Measurements from ENCODE around the gene TBC1D32. TPM values are rescaled to one million over a fixed set of nuclear protein-coding genes. Genes with fewer than 3 reads are reported as not detected.
"Not testable (repeated sequence)": the region's sequence is repeated elsewhere in the genome, so short reads cannot be mapped to it uniquely, and the experiment has no call there.

The TBC1D32 gene
- polyA plus RNA-seq, 1 experiment, result 6.3 TPM

- no peak overlapping the region for H3K4me3 ChIP-seq (ENCODE audit: low read depth, low read length)
- H3K27ac ChIP-seq (ENCODE audit: low read depth, low read length), result no peak overlapping the region
- ChIA-PET CTCF (no interaction called here), POLR2A (no interaction called here)
- no peak for TF ChIP-seq CTCF (IDR thresholded peaks at IDR 0.05; ENCODE audit: low read depth, low read length)
- no peak for DNase-seq (ENCODE audit: low read depth, low spot score)
- H3K9me3 ChIP-seq (ENCODE audit: control insufficient read depth, insufficient read depth, low read length), result no peaks in the 10 kb centered on the region
- no peaks in the 10 kb centered on the region for H3K27me3 ChIP-seq (ENCODE audit: control insufficient read depth, insufficient read depth, low read length)
Measured at GRCh38 chr6:121090492-121090891, 243.8 kb downstream of the TBC1D32 start.

GRCh38 chr6:121086876-121087275 is 247.4 kb downstream of the TBC1D32 start:
- H3K27ac ChIP-seq (ENCODE audit: low read depth, low read length), result no peak overlapping the region
- DNase-seq (ENCODE audit: low read depth, low spot score), result no peak
- H3K4me3 ChIP-seq (ENCODE audit: low read depth, low read length), result no peak overlapping the region
- no peak for TF ChIP-seq CTCF (IDR thresholded peaks at IDR 0.05; ENCODE audit: low read depth, low read length)
- CTCF ChIA-PET, result interaction anchor here (0.6 to 1.2 kb wide), 2 partner anchors 31 to 217 kb away, joined by 3 to 4 read pairs; no protein-coding TSS in a partner anchor
- no peaks in the 10 kb centered on the region for H3K9me3 ChIP-seq (ENCODE audit: control insufficient read depth, insufficient read depth, low read length)
- POLR2A ChIA-PET, result no interaction called here
- H3K27me3 ChIP-seq (ENCODE audit: control insufficient read depth, insufficient read depth, low read length), result no peaks in the 10 kb centered on the region

- Histone ChIP-seq H3K27me3 (ENCODE audit: control insufficient read depth, insufficient read depth, low read length) (no peaks in the 10 kb centered on the region), H3K4me3 (ENCODE audit: low read depth, low read length) (no peak overlapping the region), H3K27ac (ENCODE audit: low read depth, low read length) (no peak overlapping the region), H3K9me3 (ENCODE audit: control insufficient read depth, insufficient read depth, low read length) (no peaks in the 10 kb centered on the region)
- CTCF ChIA-PET, result interaction anchor here (2.8 kb wide), 1 partner anchor 20 kb away, joined by 19 read pairs; no protein-coding TSS in a partner anchor
- POLR2A ChIA-PET, result no interaction called here
- no peak for DNase-seq (ENCODE audit: low read depth, low spot score)
- TF ChIP-seq CTCF (IDR thresholded peaks at IDR 0.05; ENCODE audit: low read depth, low read length), result no peak
Measured at GRCh38 chr6:121076119-121076518, 258.2 kb downstream of the TBC1D32 start.

GRCh38 chr6:121068749-121069148 is 265.5 kb downstream of the TBC1D32 start:
- H3K27me3 ChIP-seq (ENCODE audit: control insufficient read depth, insufficient read depth, low read length); CTCF ChIA-PET; DNase-seq (ENCODE audit: low read depth, low spot score); POLR2A ChIA-PET; H3K4me3 ChIP-seq (ENCODE audit: low read depth, low read length); H3K27ac ChIP-seq (ENCODE audit: low read depth, low read length); H3K9me3 ChIP-seq (ENCODE audit: control insufficient read depth, insufficient read depth, low read length): not testable (repeated sequence)

GRCh38 chr6:121067381-121067780 is 266.9 kb downstream of the TBC1D32 start:
- H3K27ac ChIP-seq (ENCODE audit: low read depth, low read length), result no peak overlapping the region
- no peak overlapping the region for H3K4me3 ChIP-seq (ENCODE audit: low read depth, low read length)
- H3K27me3 ChIP-seq (ENCODE audit: control insufficient read depth, insufficient read depth, low read length), result no peaks in the 10 kb centered on the region
- no peak for TF ChIP-seq CTCF (IDR thresholded peaks at IDR 0.05; ENCODE audit: low read depth, low read length)
- ChIA-PET POLR2A (no interaction called here), CTCF (no interaction called here)
- no peak for DNase-seq (ENCODE audit: low read depth, low spot score)
- H3K9me3 ChIP-seq (ENCODE audit: control insufficient read depth, insufficient read depth, low read length), result 0 out of 2 replicates have a peak, but pooled peaks cover 5% of the 10 kb centered on the region

- 0 out of 2 replicates have a peak, but pooled peaks cover 4% of the 10 kb centered on the region for H3K9me3 ChIP-seq (ENCODE audit: control insufficient read depth, insufficient read depth, low read length)
- TF ChIP-seq CTCF (IDR thresholded peaks at IDR 0.05; ENCODE audit: low read depth, low read length), result no peak
- no peak overlapping the region for H3K4me3 ChIP-seq (ENCODE audit: low read depth, low read length)
- ChIA-PET CTCF (no interaction called here), POLR2A (no interaction called here)
- H3K27me3 ChIP-seq (ENCODE audit: control insufficient read depth, insufficient read depth, low read length), result no peaks in the 10 kb centered on the region
- H3K27ac ChIP-seq (ENCODE audit: low read depth, low read length), result no peak overlapping the region
- no peak for DNase-seq (ENCODE audit: low read depth, low spot score)
Measured at GRCh38 chr6:121064345-121064744, 269.9 kb downstream of the TBC1D32 start.
